Aorta (tissue), 5 donors: Measurements from ENCODE around the gene RSPRY1. TPM values are rescaled to one million over a fixed set of nuclear protein-coding genes. Genes with fewer than 3 reads are reported as not detected.

ENCODE experiments used
- ATAC-seq: fragments of 200-7000 bp; cut with Tn5 transposase; one replicate; pipeline ENCODE4 v1.9.1; 2022; ENCODE audit warnings: moderate library complexity; ENCODE audit not compliant: low FRiP score
- DNase-seq, 2 donors: peaks; one replicate each; pipeline ENCODE4 v3.0.0-alpha.2; 2020
- H3K27ac ChIP-seq, 2 donors: one replicate each; pipeline ENCODE4 v1.5.1; 2013; ENCODE audit warnings: low read length in 2 of 2, mild to moderate bottlenecking in 2 of 2, moderate library complexity in 2 of 2, control low read depth in 1 of 2, inconsistent platforms in 1 of 2, low read depth in 1 of 2
- H3K27me3 ChIP-seq, 2 donors: one replicate each; pipeline ENCODE4 v1.6.1; 2013; ENCODE audit warnings: control low read depth in 1 of 2, low read length in 1 of 2, mild to moderate bottlenecking in 1 of 2, moderate library complexity in 1 of 2; ENCODE audit not compliant: insufficient read depth in 2 of 2, control insufficient read depth in 1 of 2
- H3K36me3 ChIP-seq, 2 donors: one replicate each; pipeline ENCODE4 v1.6.1; 2013; ENCODE audit warnings: control low read depth in 1 of 2, low read length in 1 of 2, mild to moderate bottlenecking in 1 of 2; ENCODE audit not compliant: insufficient read depth in 2 of 2, control insufficient read depth in 1 of 2
- H3K4me1 ChIP-seq, 2 donors: one replicate each; pipeline ENCODE4 v1.6.1; 2013; ENCODE audit warnings: low read length in 2 of 2, control low read depth in 1 of 2, mild to moderate bottlenecking in 1 of 2, moderate library complexity in 1 of 2; ENCODE audit not compliant: insufficient read depth in 2 of 2, control insufficient read depth in 1 of 2
- H3K4me3 ChIP-seq, 2 donors: one replicate each; pipeline ENCODE4 v1.5.1; 2013; ENCODE audit warnings: low read length in 2 of 2, control low read depth in 1 of 2, mild to moderate bottlenecking in 1 of 2
- H3K9me3 ChIP-seq: one replicate; pipeline ENCODE4 v1.6.1; 2013; ENCODE audit warnings: mild to moderate bottlenecking, low read length; ENCODE audit not compliant: control insufficient read depth
- WGBS, 2 donors: extraction: QIAGEN DNeasy Blood & Tissue Kit; methylation state at CpG; one replicate each; pipeline ENCODE4 v1.1.7; 2013; 5-methylcytosine and 5-hydroxymethylcytosine counted together
- intact Hi-C, 2 donors: fragments of 100-400 bp; cut with DNase I; formaldehyde crosslinking; loops; one replicate each; pipeline versions ENCODE4 v1.14.2 to v1.15.0; 2022
- polyA plus RNA-seq, 2 donors: library from polyadenylated mRNA; stranded (reverse); fragments of 200-250 nt; gene quantifications; one replicate each; pipeline ENCODE4 v1.2.3, GENCODE V29; 2013
- total RNA-seq, 2 donors: library from RNA; stranded (reverse); fragmentation: NEBNext Ultra II Directional; extraction: Animal tissue kit (Norgen Biotek cat#: 25700); gene quantifications; one replicate each; pipeline ENCODE4 v1.2.1, GENCODE V29; 2021
- donor health status: healthy with polysubstance abuse.
- donor health status: Bipolar disorder and iron deficiency.
- donor health status: DM: no; HTN: no; CAD: no.
- donor health status: DM: no; HTN: no; CAD: no.
- donor health status: DM: yes; HTN: yes; CAD: no.

Gene RSPRY1
- total and polyA plus RNA-seq, 4 donors, result 10.4 to 32.5 (median 21.8) TPM

GRCh38 chr16:57175896-57176295 is 10.2 kb upstream of the RSPRY1 start:
- ATAC-seq, result no peak
- no peak overlapping the region for H3K4me3 ChIP-seq
- no peaks in the 10 kb centered on the region for H3K9me3 ChIP-seq
- no peak for DNase-seq
- 15 to 16% methylated on average over 5 of the region's 5 CpGs for WGBS, 2 donors
- H3K4me1 ChIP-seq, result peaks cover 0 to 6% of the 10 kb centered on the region in 2 donors
- H3K36me3 ChIP-seq, result peaks cover 0 to 10% of the 10 kb centered on the region in 2 donors
- intact Hi-C loops, result no loop called here
- no peak overlapping the region for H3K27ac ChIP-seq
- H3K27me3 ChIP-seq, result no peaks in the 10 kb centered on the region

GRCh38 chr16:57178196-57178595 is 7.9 kb upstream of the RSPRY1 start:
- Histone ChIP-seq H3K36me3 (peaks cover 0 to under 1% of the 10 kb centered on the region in 2 donors), H3K4me1 (peaks cover 0 to 6% of the 10 kb centered on the region in 2 donors), H3K9me3 (no peaks in the 10 kb centered on the region), H3K27me3 (no peaks in the 10 kb centered on the region), H3K27ac (no peak overlapping the region), H3K4me3 (no peak overlapping the region)
- intact Hi-C loops, result no loop called here
- ATAC-seq (no peak), DNase-seq (no peak)
- WGBS, 2 donors, result 37 to 44% methylated on average over 3 of the region's 3 CpGs

- Histone ChIP-seq H3K36me3 (no peaks in the 10 kb centered on the region), H3K4me3 (no peak overlapping the region), H3K27ac (no peak overlapping the region), H3K9me3 (no peaks in the 10 kb centered on the region), H3K4me1 (peaks cover 0 to 6% of the 10 kb centered on the region in 2 donors), H3K27me3 (no peaks in the 10 kb centered on the region)
- intact Hi-C loops, result no loop called here
- ATAC-seq (no peak), DNase-seq (no peak)
- WGBS, 2 donors, result 52 to 53% methylated on average over 4 of the region's 4 CpGs
Observed at GRCh38 chr16:57178793-57179212, 7.3 kb upstream of the RSPRY1 start.

- 8 to 11% methylated on average over 3 of the region's 3 CpGs for WGBS, 2 donors
- H3K4me1 ChIP-seq, result peaks cover 0 to 6% of the 10 kb centered on the region in 2 donors
- ATAC-seq, result no peak
- no peak overlapping the region for H3K27ac ChIP-seq
- no peaks in the 10 kb centered on the region for H3K27me3 ChIP-seq
- intact Hi-C loops, result no loop called here
- no peak overlapping the region for H3K4me3 ChIP-seq
- H3K36me3 ChIP-seq, result no peaks in the 10 kb centered on the region
- DNase-seq, result no peak
- no peaks in the 10 kb centered on the region for H3K9me3 ChIP-seq
Observed at GRCh38 chr16:57179215-57179828, 6.8 kb upstream of the RSPRY1 start.

GRCh38 chr16:57184113-57184512 is 2.0 kb upstream of the RSPRY1 start:
- no peak overlapping the region for H3K27ac ChIP-seq
- ATAC-seq (no peak), DNase-seq (no peak)
- no peaks in the 10 kb centered on the region for H3K36me3 ChIP-seq
- peaks cover 0 to 3% of the 10 kb centered on the region in 2 donors for H3K4me1 ChIP-seq
- H3K4me3 ChIP-seq, result no peak overlapping the region
- WGBS, 2 donors, result 96% methylated on average over 4 of the region's 4 CpGs
- H3K27me3 ChIP-seq, result no peaks in the 10 kb centered on the region
- H3K9me3 ChIP-seq, result no peaks in the 10 kb centered on the region
- intact Hi-C loops, result no loop called here

DNA sequence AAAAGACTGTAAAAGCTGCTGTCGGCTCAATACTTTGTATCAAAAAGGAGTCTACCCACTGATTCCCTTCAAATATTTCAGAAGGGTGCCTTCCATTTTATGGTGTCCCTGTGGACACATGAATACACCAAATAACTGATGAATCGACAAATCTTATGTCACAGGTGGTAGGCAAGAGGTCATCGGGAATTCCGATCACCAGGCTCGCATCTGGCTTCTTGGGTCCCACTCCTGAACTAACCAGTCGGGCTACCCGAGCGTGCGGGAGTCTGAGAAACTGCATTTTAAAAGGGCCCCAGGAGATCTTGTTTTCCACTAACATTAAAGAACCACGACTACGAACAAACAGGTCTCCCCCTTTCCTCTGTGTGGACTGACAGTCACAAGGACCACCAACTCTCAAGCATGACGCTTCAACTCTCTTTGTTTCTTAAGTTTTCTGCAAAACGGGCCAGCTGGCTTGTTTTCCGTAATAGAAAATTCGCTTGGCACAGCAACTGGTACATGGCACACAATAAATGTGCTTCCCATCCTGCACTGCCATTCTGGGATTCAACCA is 1.2 kb upstream of the RSPRY1 start:
- ATAC-seq, result no peak
- Histone ChIP-seq H3K4me3 (peak overlapping the region; percentile 30 to 88), H3K9me3 (no peaks in the 10 kb centered on the region), H3K27me3 (no peaks in the 10 kb centered on the region), H3K36me3 (no peaks in the 10 kb centered on the region), H3K27ac (peak overlapping the region in 1 of 2 donors; percentile 53), H3K4me1 (peaks cover 0 to 3% of the 10 kb centered on the region in 2 donors)
- intact Hi-C loops, result loop anchor here (5.0 kb wide), 4 partner anchors 57 to 253 kb away; partner anchors contain the start of gene HERPUD1 (in 1 of the 2)
- no peak for DNase-seq
- 23 to 24% methylated on average over 15 of the region's 15 CpGs for WGBS, 2 donors

GRCh38 chr16:57185446-57185944 is 634 bp upstream of the RSPRY1 start:
- no peaks in the 10 kb centered on the region for H3K9me3 ChIP-seq
- peak overlapping the region; percentile 30 to 88 for H3K4me3 ChIP-seq
- peak; percentile 45 for ATAC-seq
- peaks cover 0 to 5% of the 10 kb centered on the region in 2 donors for H3K4me1 ChIP-seq
- peak; percentile 68 to 82 for DNase-seq
- intact Hi-C loops, result loop anchor here (5.0 kb wide), 4 partner anchors 57 to 253 kb away; partner anchors contain the start of gene HERPUD1 (in 1 of the 2)
- H3K27ac ChIP-seq, result peak overlapping the region; percentile 53 to 79
- 0% methylated on average over 37 of the region's 37 CpGs for WGBS, 2 donors
- H3K27me3 ChIP-seq, result no peaks in the 10 kb centered on the region
- H3K36me3 ChIP-seq, result no peaks in the 10 kb centered on the region

GRCh38 chr16:57186872-57187854 is 1.0 kb downstream of the RSPRY1 start:
- Histone ChIP-seq H3K27ac (peak overlapping the region; percentile 79 to 88), H3K9me3 (no peaks in the 10 kb centered on the region), H3K4me1 (peaks cover 2 to 10% of the 10 kb centered on the region in 2 donors), H3K36me3 (no peaks in the 10 kb centered on the region), H3K27me3 (no peaks in the 10 kb centered on the region), H3K4me3 (peak overlapping the region; percentile 58 to 83)
- ATAC-seq, result peak; percentile 24
- intact Hi-C loops, result loop anchor here (5.0 kb wide), 4 partner anchors 55 to 255 kb away; partner anchors contain the start of gene HERPUD1 (in 1 of the 2)
- no peak for DNase-seq
- WGBS, 2 donors, result 1% methylated on average over 28 of the region's 28 CpGs
